ENCODE measurements around the gene RAB31. TPM values are rescaled to one million over a fixed set of nuclear protein-coding genes. Genes with fewer than 3 reads are reported as not detected.

Gene RAB31
- total RNA-seq, 2 donors from 2014 or later: 6.0 to 16.6 TPM

DNA sequence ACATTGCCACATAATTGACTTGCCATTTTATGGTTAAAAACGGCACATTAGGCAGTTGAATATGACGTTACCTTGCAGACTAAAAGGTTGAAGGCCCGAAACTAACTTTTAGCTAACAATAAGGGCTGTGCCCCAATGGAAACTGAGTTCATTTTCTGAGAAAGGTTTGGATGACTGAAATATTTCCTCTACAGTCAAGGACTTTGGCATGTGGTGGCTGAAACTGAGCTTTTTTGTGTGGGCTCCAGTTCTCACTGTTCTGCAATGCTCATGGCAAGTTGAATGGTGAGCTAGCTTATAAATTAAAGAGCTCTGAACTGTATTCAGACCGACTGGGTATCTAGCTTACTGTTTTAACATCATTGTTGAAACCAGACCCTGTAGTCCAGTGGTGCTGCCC lies 153.8 kb downstream of the RAB31 start:
- ATAC-seq (no peak), DNase-seq (no peak)
- intact Hi-C loops (cut with DNase I, micrococcal nuclease): no loop called here

DNA sequence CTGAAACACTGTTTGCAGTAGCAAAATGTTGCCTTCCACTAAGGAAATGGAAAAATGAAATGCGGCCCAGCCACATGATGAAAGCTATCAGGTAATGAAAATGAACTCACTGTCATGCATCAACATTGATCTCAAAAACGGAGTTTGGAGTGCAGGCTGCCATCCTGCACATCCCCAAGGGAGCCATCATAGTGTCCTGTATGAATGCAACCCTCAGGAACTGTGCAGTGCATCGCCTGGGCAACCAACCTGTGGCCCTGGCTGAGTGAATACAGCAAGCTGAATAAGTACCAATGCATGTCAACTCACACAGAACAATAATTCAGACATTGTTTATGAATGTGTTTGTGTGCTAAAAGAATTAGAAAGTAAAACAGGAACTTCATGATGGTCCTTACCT lies 154.6 kb downstream of the RAB31 start:
- DNase-seq: no peak
- no peak for ATAC-seq
- intact Hi-C loops (cut with DNase I, micrococcal nuclease): no loop called here

DNA sequence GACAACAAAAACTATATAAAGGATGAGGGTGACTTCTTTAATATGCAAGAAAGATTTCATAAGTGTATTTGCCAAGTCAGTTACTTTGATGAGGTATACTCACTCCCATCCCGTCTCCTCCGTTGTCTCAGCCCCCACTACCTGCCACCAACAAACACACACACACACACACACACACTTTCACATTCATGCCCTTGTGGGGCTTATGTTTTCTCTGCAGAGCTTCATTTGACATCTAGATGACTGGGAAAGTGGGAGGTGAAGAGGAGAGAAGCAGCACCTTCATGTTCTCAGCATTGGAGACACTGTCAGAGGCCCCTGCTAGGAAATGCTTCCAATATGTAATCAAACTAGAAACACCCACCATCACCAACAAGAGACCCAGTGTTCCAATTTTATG lies 155.2 kb downstream of the RAB31 start:
- ATAC-seq (no peak), DNase-seq (no peak)
- intact Hi-C loops (cut with DNase I, micrococcal nuclease): no loop called here

DNA sequence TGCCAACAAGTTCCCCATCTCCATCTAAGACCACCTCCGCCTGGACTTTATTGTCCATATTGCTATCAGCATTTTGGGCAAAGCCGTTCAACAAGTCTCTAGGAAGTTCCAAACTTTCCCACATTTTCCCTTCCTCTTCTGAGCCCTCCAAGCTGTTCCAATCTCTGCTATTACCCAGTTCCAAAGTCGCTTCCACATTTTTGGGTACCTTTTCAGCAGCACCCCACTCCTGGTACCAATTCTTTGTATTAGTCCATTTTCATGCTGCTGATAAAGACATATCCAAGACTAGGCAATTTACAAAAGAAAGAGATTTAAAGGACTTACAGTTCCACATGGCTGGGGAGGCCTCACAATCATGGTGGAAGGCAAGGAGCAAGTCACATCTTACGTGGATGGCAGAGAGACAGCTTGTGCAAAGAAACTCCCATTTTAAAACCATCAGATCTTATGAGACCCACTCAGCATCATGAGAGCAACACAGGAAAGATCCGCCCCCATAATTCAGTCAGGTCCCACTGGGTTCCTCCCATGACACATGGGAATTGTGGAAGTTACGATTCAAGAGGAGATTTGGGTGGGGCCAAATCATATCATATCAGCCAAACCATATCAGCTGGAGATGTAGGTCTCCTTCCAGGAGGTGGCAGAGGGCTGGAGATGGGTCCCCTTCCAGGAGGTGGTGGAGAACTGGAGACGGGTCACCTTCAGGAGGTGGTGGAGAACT lies 157.8 kb downstream of the RAB31 start:
- intact Hi-C loops (cut with DNase I, micrococcal nuclease): no loop called here
- ATAC-seq (no peak), DNase-seq (no peak)

DNA sequence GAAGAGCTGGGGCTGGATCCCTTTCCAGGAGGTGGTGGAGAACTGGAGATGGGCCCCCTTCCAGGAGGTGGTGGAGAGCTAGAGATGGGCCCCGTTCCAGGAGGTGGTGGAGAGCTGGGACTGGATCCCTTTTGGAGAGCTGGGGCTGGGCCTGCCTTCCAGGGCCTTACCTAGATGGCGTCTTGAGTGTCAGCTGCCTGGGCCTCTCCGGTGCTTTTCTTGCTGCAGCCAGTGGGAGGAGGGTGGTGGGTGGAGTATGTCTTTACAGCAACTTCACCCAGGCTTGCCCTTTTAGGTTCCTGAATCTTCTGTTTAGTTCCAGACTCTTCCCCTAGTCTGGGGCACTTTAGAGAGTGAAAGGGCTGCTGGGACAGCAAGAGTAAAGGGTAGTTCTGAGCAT lies 158.5 kb downstream of the RAB31 start:
- DNase-seq (no peak), ATAC-seq (no peak)
- intact Hi-C loops (cut with DNase I, micrococcal nuclease): no loop called here

DNA sequence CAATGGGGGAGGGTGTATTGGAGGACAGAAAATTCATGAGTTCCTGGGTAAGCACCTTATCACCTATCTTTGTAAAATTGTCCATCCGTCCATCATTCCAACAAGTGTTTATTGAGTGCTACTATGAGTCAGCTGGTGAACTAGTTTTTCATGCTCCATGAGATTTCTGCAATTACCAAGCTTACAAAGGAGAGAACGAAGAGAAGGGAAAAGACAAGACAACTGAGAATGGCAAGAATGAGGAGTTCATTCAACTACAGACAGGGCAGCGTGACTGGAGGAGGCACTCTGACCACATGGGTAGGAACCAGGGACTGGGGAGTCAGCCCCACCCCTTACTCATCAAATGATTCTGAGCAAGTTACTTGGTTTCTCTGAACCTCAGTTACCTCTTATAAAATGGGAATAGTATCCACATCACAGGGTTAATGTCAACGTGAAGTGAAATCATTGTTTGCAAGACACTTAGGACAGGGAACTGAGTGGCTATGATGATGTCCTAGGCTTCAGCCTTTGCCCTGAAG lies 159.0 kb downstream of the RAB31 start:
- ATAC-seq: no peak
- intact Hi-C loops (cut with DNase I, micrococcal nuclease): no loop called here
- no peak for DNase-seq

DNA sequence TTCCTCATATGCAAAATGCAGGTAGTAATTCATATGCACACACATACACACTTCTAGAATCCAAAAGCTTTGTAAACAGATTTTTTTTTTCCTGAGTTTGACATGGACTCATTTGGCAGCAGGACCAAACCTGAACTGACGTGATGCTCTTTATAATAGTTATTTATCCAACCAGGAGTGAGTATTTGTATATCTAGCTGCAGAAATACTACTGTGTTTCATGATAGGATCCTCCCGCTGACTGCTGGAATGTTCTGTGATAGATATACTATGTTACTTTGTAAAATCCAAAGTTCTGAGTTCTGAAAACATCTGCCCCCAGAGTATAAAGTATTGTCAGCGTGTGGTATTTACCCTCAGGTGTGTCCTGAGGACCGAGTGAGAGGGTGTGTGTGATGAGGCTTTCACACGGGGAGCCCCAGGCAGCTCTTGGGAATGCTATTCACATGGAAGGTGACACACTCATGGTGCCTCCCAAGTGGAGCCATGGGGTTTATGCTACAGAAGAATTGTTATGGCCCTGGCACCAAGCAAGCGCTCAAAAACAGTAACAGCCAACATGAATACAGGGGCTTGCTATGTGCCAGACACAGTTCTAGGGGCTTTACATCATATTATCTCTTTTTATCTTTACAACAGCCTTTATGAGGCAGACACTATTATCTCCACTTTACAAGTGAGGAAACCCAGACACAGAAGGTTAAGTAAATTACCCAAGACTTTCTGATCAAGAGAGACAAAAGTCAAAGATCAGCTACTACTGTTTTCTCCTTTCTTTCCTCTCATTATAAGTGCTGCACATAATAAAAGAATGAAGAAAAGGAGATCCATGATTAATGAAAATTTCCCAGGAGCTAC lies 161.0 kb downstream of the RAB31 start:
- DNase-seq: peak in 1 of 2 donors; percentile 49
- intact Hi-C loops (cut with DNase I, micrococcal nuclease): no loop called here
- peak; percentile 54 for ATAC-seq

DNA sequence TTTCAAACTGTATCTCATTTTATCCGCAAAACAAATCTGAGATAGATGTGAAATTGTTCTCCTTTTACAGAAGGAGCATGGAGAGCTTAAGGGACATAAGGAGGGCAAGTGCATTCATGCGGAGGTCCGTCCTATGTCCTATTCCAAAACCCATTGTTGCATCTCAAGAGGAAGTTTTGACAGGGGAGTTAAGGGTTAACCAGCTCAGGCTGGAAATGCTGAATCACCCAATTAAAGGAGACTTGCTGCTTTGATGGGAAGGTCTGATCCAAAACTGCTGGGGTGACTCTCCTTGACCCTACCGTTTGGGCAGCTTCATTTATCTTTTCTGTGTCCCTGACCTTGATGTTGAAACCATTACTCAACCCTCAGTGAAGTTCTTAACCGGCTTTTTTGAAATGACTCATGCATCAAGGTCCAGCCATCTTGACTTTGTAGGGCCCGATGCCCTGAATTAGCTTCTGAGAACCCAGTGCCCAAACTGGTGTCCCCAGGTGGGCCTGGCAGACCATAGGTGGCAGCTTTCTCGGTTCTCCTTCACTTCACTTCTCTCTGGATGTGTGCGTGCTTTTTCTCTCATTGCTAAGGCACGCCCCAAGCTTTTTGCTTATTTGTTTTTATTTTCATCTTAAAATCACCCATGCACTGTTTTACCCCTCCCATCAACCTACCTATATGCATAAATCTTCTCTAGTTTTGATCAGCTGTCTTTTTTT lies 161.8 kb downstream of the RAB31 start:
- DNase-seq (no peak), ATAC-seq (peak; percentile 31)
- intact Hi-C loops (cut with DNase I, micrococcal nuclease): no loop called here

DNA sequence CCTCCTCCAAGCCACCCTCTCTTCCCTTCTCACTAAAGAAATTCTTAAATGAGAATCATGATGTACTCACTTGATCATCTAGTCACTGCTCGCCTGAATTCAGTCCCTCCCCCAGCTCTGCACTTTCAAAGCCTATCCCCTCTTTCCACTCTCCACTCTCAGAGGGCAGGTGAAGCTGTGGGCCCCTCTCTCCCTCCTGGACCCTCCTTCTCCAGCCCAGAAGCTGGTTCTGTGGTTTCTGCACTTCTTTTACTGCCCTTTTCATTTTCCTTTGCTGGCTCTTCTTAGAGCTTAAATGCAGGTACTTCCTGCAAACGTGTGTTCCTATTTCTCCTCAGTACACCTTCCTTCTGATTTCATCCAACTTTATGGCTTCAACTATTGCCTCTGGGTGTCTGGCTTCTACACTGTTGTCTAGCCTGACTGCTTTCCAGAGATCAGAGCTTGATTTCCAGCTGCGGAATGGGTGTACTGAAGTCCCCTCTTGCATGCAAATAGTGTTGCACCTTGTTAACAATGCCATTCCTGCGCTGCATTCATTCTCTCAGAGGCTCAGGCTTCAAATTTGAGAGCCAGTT lies 162.4 kb downstream of the RAB31 start:
- no peak for DNase-seq
- intact Hi-C loops (cut with DNase I, micrococcal nuclease): no loop called here
- ATAC-seq: peak; percentile 58

DNA sequence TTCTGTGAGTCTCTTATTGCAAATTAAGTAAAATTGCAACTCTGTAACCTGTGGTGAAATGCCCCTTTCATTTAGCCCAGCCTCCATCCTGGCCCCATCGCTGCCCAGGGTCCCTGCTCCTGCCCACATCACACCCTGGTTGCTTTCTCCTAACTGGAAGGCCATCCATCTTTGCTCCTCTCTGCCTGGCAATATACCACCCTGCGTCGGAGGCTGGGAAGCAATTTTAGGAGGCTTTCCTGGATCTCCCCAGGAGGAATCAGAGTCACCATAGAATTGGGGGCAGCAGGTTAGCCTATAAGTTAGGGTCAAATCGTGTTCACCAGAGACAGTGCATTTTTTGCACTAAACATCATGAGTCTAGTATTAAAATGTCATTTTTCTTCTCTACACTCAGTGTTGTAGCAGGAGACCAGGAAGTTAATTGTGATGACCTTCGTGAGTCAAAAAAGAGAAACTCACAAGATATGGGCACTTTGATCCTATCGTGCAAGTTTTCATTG lies 163.2 kb downstream of the RAB31 start:
- DNase-seq: no peak
- intact Hi-C loops (cut with DNase I, micrococcal nuclease): no loop called here

DNA sequence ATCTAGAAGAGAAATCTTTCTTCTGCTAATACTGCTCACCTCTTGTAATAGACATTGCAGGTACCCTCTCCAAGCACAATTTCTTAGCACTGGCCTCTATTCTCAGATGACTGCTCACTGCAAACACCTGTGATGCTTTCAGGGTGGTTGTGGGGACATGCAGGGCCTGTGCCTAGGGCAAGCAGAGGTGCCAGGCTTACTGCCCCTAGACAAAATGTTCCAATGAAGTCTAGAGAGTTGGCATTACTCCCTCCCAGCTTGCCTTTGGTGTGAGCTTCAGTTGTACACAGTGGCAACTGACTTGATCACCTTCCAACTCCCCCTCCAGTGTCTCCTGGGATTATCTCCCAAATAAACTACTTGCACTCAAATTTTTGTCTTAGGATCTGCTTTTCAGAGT lies 164.7 kb downstream of the RAB31 start:
- intact Hi-C loops (cut with DNase I, micrococcal nuclease): no loop called here
- DNase-seq (no peak), ATAC-seq (no peak)

More for the DNA sequence above, 163.2 kb downstream of the RAB31 start:
- no peak for ATAC-seq

DNA sequence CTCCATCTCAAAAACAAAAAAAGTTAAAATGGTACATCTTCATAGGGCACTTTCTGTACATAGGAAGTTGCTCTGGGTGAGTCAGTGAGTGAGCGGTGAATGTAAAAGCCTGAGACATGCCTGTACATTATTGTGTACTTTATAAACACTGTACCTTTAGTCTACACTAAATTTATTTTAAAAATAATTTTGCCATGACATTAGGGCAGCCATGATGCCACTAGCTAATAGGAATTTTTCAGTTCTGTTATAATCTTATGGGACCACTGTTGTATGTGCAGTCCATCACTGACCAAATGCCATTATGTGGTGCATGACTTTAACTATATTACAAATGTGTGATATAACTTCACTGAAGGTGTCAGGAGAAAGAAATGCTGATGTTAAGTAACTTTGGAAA lies 166.6 kb downstream of the RAB31 start:
- ATAC-seq: no peak
- intact Hi-C loops (cut with DNase I, micrococcal nuclease): no loop called here
- DNase-seq: no peak

DNA sequence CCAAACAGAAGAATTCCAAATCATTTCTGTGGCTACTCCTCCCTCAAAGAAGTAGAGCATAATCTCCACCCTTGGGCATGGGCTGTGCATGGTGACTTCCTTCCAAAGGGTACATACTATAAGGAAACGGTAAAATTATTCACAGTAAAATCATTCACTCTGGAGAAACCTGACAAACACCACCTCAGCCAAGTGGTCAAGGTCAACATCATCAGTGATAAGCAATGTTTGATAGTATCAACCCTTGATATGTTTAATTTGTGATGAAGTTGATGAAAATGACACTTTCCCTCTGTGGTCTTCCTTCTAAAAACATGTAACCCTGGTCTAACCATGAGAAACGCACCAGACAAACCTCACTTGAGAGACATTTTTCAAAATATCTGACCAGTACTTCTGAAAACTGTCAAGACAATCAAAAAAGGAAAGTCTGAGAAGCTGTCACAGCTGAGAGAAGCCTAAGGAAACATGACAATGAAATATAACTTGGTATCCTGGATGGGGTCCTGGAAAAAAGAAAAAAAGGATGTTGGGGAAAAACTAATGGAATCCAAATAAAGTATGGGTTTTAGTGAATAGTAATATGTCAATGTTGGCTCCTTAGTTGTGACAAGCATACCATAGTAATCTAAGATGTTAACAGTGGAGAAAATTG lies 168.2 kb downstream of the RAB31 start:
- DNase-seq: no peak
- peak; percentile 65 for ATAC-seq
- intact Hi-C loops (cut with DNase I, micrococcal nuclease): no loop called here

DNA sequence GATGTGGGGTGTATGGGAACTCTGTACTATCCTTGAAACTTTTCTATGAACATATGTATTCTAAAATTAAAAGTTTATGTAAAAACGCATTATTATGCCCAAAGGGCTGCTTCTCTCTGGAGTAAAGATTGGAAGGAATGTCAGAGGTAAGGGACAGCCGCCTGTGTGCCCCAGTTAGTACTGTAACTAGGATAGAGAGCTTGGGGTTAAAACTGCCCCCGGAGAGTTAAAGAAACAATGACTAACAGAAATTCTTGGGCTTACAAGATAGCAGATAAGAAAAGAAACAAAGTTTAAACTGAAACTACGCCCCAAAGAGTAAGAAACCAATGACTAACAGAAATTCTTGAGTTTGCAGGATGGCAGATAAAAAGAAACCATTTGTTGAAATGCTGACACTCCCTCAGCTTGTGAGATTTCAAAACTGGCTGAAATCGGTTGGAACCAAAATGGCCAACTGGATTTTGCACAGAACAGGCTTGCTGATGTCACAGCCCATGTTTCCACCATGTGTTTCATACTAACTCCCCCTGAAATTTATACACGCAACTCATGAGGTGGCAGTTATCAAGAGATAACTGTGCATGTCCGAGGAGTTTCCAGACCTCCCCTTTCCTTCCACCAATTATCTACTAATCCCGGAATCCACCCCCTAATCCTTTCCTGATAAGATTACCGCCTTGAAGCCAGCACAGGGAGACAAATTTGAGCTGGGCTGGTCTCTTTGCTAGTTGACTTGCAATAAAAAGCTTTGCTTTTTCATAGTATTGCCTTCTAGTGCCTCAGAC lies 169.0 kb downstream of the RAB31 start:
- no peak for DNase-seq

DNA sequence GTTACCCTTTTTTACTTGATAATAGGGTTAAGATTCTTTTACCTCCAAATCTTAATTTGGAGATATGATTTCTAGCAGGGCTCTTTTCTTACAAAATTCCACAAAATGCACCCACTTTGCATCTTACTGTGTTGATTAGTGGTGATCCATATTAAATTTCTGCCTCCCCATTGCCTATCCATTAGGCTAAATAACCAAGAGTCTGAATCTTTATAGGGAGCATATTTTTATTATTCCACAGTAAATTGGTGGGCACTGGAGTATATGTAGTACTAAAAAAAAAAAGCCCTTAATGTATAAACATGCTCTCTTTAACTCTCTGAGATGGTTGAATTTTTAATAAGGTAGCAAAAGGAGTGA lies 169.5 kb downstream of the RAB31 start:
- no peak for DNase-seq
- intact Hi-C loops (cut with DNase I, micrococcal nuclease): no loop called here
- ATAC-seq: no peak

More for the DNA sequence above, 169.0 kb downstream of the RAB31 start:
- intact Hi-C loops (cut with DNase I, micrococcal nuclease): no loop called here
- ATAC-seq: peak; percentile 16

DNA sequence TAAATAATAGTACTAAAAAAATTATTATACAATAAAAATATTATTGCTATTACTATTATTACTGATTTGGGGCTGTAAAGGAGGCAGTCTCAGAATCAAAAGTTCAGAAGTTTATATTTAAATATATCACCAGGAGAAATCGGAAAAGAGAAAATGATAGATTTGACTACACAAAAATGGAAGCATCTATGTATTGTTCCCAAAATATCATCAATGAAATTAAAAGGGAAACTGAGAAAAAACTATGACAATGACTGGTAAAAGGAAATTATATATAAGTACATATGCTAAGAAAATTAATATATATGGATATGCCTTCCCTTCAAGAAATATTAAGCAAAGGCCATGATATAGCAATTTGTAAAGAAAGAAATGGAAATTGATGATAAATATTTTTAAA lies 170.0 kb downstream of the RAB31 start:
- ATAC-seq: no peak
- intact Hi-C loops (cut with DNase I, micrococcal nuclease): no loop called here
- DNase-seq: no peak

DNA sequence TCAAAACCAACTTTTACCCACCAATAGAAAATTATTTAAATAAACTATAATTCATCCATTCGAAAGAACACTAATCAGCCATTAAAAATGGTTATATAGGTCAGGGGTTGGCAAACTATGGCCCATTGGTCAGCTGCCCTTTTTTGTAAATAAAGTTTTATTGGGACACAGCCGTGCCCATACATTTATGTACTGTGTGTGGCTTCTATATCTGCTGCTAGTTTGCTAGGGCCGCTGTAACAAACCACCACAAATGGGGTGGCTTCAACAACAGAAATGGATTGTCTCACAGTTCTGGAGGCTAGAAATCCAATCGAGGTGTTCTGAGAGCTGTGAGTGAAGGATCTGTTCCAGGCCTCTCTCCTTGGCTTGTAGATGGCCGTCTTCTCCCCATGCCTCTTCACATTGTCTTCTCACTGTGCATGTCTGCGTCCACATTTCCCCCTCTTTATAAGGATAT lies 170.7 kb downstream of the RAB31 start:
- ATAC-seq (no peak), DNase-seq (no peak)
- intact Hi-C loops (cut with DNase I, micrococcal nuclease): no loop called here

DNA sequence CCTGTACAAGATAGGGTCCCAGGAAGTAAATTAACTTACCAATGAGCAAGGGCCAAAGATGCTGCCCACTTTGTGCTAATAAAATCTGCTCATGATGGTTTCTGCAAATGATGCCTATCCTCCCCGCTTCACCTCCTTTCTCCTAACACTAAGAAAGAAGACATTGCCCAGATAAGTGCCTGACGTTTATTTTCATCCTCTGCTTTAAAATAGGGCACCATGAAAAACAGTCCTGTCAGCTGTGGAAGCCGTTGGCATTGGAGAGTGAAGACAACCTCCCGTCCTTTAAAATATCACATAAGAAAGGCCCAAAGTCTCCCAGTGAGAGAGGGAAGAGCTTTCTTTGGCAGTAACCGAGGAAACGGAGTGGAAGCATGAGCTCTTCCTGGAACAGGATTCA lies 176.0 kb downstream of the RAB31 start:
- DNase-seq (no peak), ATAC-seq (no peak)
- intact Hi-C loops (cut with DNase I, micrococcal nuclease): no loop called here

Measured in left colon (tissue), 2 donors.